Neural cell (in vitro differentiated cells): ENCODE data around the gene SHISAL1. TPM values are rescaled to one million over a fixed set of nuclear protein-coding genes. Genes with fewer than 3 reads are reported as not detected.

Source experiments
- H2AFZ ChIP-seq: fragments of 200-600, 300-800 bp; sonication (generic), shearing (Covaris generic); 2 replicates; pipeline ENCODE4 v1.6.0; 2014; ENCODE audit warnings: low read depth, mild to moderate bottlenecking, antibody characterized with exemption, low read length, moderate library complexity
- H3F3A ChIP-seq: fragments of 200-600 bp; shearing (Covaris generic); 2 replicates; pipeline ENCODE4 v1.6.1; 2016; ENCODE audit warnings: mild to moderate bottlenecking, moderate library complexity, mixed read lengths, antibody characterized with exemption, low read length; ENCODE audit not compliant: insufficient read depth, poor library complexity, severe bottlenecking
- H3K27ac ChIP-seq: fragments of 200-600, 300-800 bp; sonication (generic), shearing (Covaris generic); 2 replicates; pipeline ENCODE4 v1.5.1; 2014; ENCODE audit warnings: mild to moderate bottlenecking, low read length, moderate library complexity
- H3K27me3 ChIP-seq: fragments of 300-800, 200-600 bp; sonication (generic), shearing (Covaris generic); 2 replicates; pipeline ENCODE4 v1.6.0; 2014; ENCODE audit warnings: mild to moderate bottlenecking, low read depth, low read length, moderate library complexity; ENCODE audit not compliant: insufficient read depth
- H3K36me3 ChIP-seq: fragments of 300-800, 200-600 bp; sonication (generic), shearing (Covaris generic); 2 replicates; pipeline ENCODE4 v1.5.1; 2014; ENCODE audit warnings: mild to moderate bottlenecking, antibody characterized with exemption, low read length, moderate library complexity; ENCODE audit not compliant: insufficient read depth
- H3K4me2 ChIP-seq: fragments of 300-800, 200-600 bp; sonication (generic), shearing (Covaris generic); 2 replicates; pipeline ENCODE4 v1.6.0; 2014; ENCODE audit warnings: mild to moderate bottlenecking, low read length
- H3K4me3 ChIP-seq: fragments of 300-800, 200-600 bp; sonication (generic), shearing (Covaris generic); 2 replicates; pipeline ENCODE4 v1.5.1; 2014; ENCODE audit warnings: mild to moderate bottlenecking, low read length, moderate library complexity
- H3K79me2 ChIP-seq: fragments of 200-600 bp; shearing (Covaris generic); replicated peaks from 2 replicates; pipeline ENCODE4 v1.6.0; 2014; ENCODE audit warnings: mild to moderate bottlenecking, low read length, moderate library complexity; ENCODE audit not compliant: insufficient read depth
- H3K9ac ChIP-seq: fragments of 300-800, 200-600 bp; sonication (generic), shearing (Covaris generic); 2 replicates; pipeline ENCODE4 v1.6.1; 2016; ENCODE audit warnings: mild to moderate bottlenecking, low read length, mixed read lengths
- H3K9me2 ChIP-seq: fragments of 200-600 bp; shearing (Covaris generic); 2 replicates; pipeline ENCODE4 v1.6.1; 2016; ENCODE audit warnings: mild to moderate bottlenecking, low read length, mixed read lengths; ENCODE audit not compliant: insufficient read depth
- H3K9me3 ChIP-seq: fragments of 200-600, 300-800 bp; sonication (generic), shearing (Covaris generic); 2 replicates; pipeline ENCODE4 v1.6.1; 2016; ENCODE audit warnings: mild to moderate bottlenecking, mixed run types, low read length, moderate library complexity, mixed read lengths
- H4K20me1 ChIP-seq: fragments of 200-600 bp; shearing (Covaris generic); 2 replicates; pipeline ENCODE4 v1.6.1; 2016; ENCODE audit warnings: mild to moderate bottlenecking, mixed run types; ENCODE audit not compliant: insufficient read depth
- CTCF ChIP-seq: fragments of 450-650 bp; IDR thresholded peaks from 2 replicates; pipeline ENCODE4 v1.5.1; 2014; ENCODE audit warnings: antibody characterized with exemption, mild to moderate bottlenecking, moderate library complexity; ENCODE audit not compliant: poor library complexity, severe bottlenecking
- EP300 ChIP-seq: fragments of 450-650 bp; conservative IDR thresholded peaks from 2 replicates; pipeline ENCODE4 v1.6.1; 2014; ENCODE audit warnings: antibody characterized with exemption, mild to moderate bottlenecking, moderate library complexity; ENCODE audit not compliant: poor library complexity, severe bottlenecking
- EZH2 ChIP-seq: fragments of 200-600, 300-800 bp; shearing (Covaris generic), sonication (generic); IDR thresholded peaks from 2 replicates; pipeline ENCODE4 v1.6.1; 2014; ENCODE audit warnings: antibody characterized with exemption, low read length, borderline replicate concordance, mild to moderate bottlenecking; ENCODE audit not compliant: insufficient read depth, poor library complexity, severe bottlenecking
- MXI1 ChIP-seq: fragments of 450-650 bp; conservative IDR thresholded peaks from 2 replicates; pipeline ENCODE4 v1.6.1; 2014; ENCODE audit warnings: antibody characterized with exemption, mild to moderate bottlenecking; ENCODE audit not compliant: poor library complexity, severe bottlenecking
- POLR2AphosphoS5 ChIP-seq: IDR thresholded peaks from 2 replicates; pipeline ENCODE4 v1.6.1; 2012
- RAD21 ChIP-seq: fragments of 450-650 bp; conservative IDR thresholded peaks from 2 replicates; pipeline ENCODE4 v1.6.1; 2014; ENCODE audit warnings: antibody characterized with exemption, mild to moderate bottlenecking, moderate library complexity
- REST ChIP-seq: IDR thresholded peaks from 2 replicates; pipeline ENCODE4 v1.6.1; 2012; ENCODE audit warnings: borderline replicate concordance
- SMC3 ChIP-seq: fragments of 450-650 bp; conservative IDR thresholded peaks from 2 replicates; pipeline ENCODE4 v1.6.1; 2014; ENCODE audit warnings: antibody characterized with exemption, mild to moderate bottlenecking, moderate library complexity; ENCODE audit not compliant: poor library complexity
- TAF1 ChIP-seq: IDR thresholded peaks from 2 replicates; pipeline ENCODE4 v1.6.1; 2012; ENCODE audit warnings: low read depth
- polyA plus RNA-seq: library from polyadenylated mRNA; depleted of rRNA; stranded (reverse); fragments of >200 nt; gene quantifications from 2 replicates; pipeline ENCODE4 v1.2.3, GENCODE V29; 2014

Gene SHISAL1
- polyA plus RNA-seq, 1 donor from 2014 or later: 15.4 TPM

GRCh38 chr22:44280665-44281188 is 32.0 kb downstream of the SHISAL1 start:
- H3K36me3 ChIP-seq: no peaks in the 10 kb centered on the region
- H3K4me2 ChIP-seq: no peak overlapping the region
- H3K27ac ChIP-seq: no peak overlapping the region
- H3F3A ChIP-seq: no peaks in the 10 kb centered on the region
- no peak overlapping the region for H3K9ac ChIP-seq
- no peak overlapping the region for H2AFZ ChIP-seq
- no peaks in the 10 kb centered on the region for H4K20me1 ChIP-seq
- no peaks in the 10 kb centered on the region for H3K79me2 ChIP-seq
- H3K9me2 ChIP-seq: no peaks in the 10 kb centered on the region
- H3K4me3 ChIP-seq: no peak overlapping the region
- H3K27me3 ChIP-seq: no peaks in the 10 kb centered on the region
- H3K9me3 ChIP-seq: no peaks in the 10 kb centered on the region
- TF ChIP-seq EZH2 (no peak), CTCF (no peak), TAF1 (no peak), SMC3 (no peak), RAD21 (no peak)

- Histone ChIP-seq H3K36me3 (no peaks in the 10 kb centered on the region), H3K27me3 (no peaks in the 10 kb centered on the region), H3K4me3 (no peak overlapping the region), H3K27ac (no peak overlapping the region), H3K9ac (no peak overlapping the region), H3K79me2 (no peaks in the 10 kb centered on the region), H2AFZ (no peak overlapping the region), H3K9me3 (no peaks in the 10 kb centered on the region), H4K20me1 (no peaks in the 10 kb centered on the region), H3F3A (no peaks in the 10 kb centered on the region), H3K9me2 (no peaks in the 10 kb centered on the region), H3K4me2 (no peak overlapping the region)
- TF ChIP-seq RAD21 (no peak), TAF1 (no peak), EZH2 (no peak), SMC3 (no peak), MXI1 (no peak), POLR2AphosphoS5 (no peak), EP300 (no peak), REST (no peak), CTCF (no peak)
Observed at GRCh38 chr22:44279069-44279360, 33.7 kb downstream of the SHISAL1 start.
